Keratinocyte (primary cell): ENCODE results near the gene THOC5. TPM values are rescaled to one million over a fixed set of nuclear protein-coding genes. Genes with fewer than 3 reads are reported as not detected.

ENCODE experiments used
- DNase-seq: peaks from one replicate; pipeline ENCODE4 v3.0.0-alpha.2; 2011; ENCODE audit warnings: low read depth, missing footprints, low spot score
- FAIRE-seq: peaks from 2 replicates; lab custom pipeline; 2011; peaks lifted over from hg19 to GRCh38; lab: Jason Lieb, UNC
- H2AFZ ChIP-seq: 2 replicates; pipeline ENCODE4 v1.6.0; 2012; ENCODE audit warnings: low read length, control low read depth, inconsistent platforms; ENCODE audit not compliant: control insufficient read depth
- H3K27ac ChIP-seq: 2 replicates; pipeline ENCODE4 v1.5.1; 2011; ENCODE audit warnings: low read length; ENCODE audit not compliant: control insufficient read depth, insufficient read depth
- H3K27me3 ChIP-seq: 3 replicates; pipeline ENCODE4 v1.6.0; 2011; ENCODE audit warnings: low read length; ENCODE audit not compliant: control insufficient read depth, insufficient read depth; ENCODE audit errors: extremely low read depth
- H3K36me3 ChIP-seq, 2 experiments: 2 replicates in 1 of 2; 3 replicates in 1 of 2; pipeline ENCODE4 v1.5.1; 2011; ENCODE audit warnings: low read length in 2 of 2, mild to moderate bottlenecking in 1 of 2; ENCODE audit not compliant: control insufficient read depth in 2 of 2, insufficient read depth in 2 of 2; ENCODE audit errors: extremely low read depth in 1 of 2
- H3K4me1 ChIP-seq: 3 replicates; pipeline ENCODE4 v1.5.1; 2011; ENCODE audit warnings: low read length; ENCODE audit not compliant: control insufficient read depth, insufficient read depth; ENCODE audit errors: extremely low read depth
- H3K4me2 ChIP-seq: 3 replicates; pipeline ENCODE4 v1.6.0; 2011; ENCODE audit warnings: low read depth, low read length; ENCODE audit not compliant: control insufficient read depth, insufficient read depth; ENCODE audit errors: extremely low read depth
- H3K4me3 ChIP-seq, 3 experiments: fragments of 200-600 bp in 1 of 3; sonication (generic) in 1 of 3; 2 replicates in 2 of 3; 3 replicates in 1 of 3; pipeline ENCODE4 v1.5.1; 2011 to 2016; ENCODE audit warnings: low read length in 3 of 3, mild to moderate bottlenecking in 3 of 3, control low read depth in 2 of 3, inconsistent platforms in 1 of 3, low read depth in 1 of 3, mixed read lengths in 1 of 3, mixed run types in 1 of 3, moderate library complexity in 1 of 3; ENCODE audit not compliant: control insufficient read depth in 2 of 3, insufficient read depth in 2 of 3; ENCODE audit errors: extremely low read depth in 1 of 3
- H3K79me2 ChIP-seq: 2 replicates; pipeline ENCODE4 v1.6.0; 2012; ENCODE audit warnings: low read length; ENCODE audit not compliant: control insufficient read depth, insufficient read depth
- H3K9ac ChIP-seq: 3 replicates; pipeline ENCODE4 v1.6.0; 2011; ENCODE audit warnings: low read length; ENCODE audit not compliant: control insufficient read depth, insufficient read depth; ENCODE audit errors: extremely low read depth
- H3K9me1 ChIP-seq: 3 replicates; pipeline ENCODE4 v1.6.0; 2011; ENCODE audit warnings: low read length; ENCODE audit not compliant: control insufficient read depth, insufficient read depth; ENCODE audit errors: extremely low read depth
- H3K9me3 ChIP-seq: 2 replicates; pipeline ENCODE4 v1.5.1; 2012; ENCODE audit warnings: low read depth, low read length; ENCODE audit not compliant: control insufficient read depth
- H4K20me1 ChIP-seq: 3 replicates; pipeline ENCODE4 v1.6.0; 2011; ENCODE audit warnings: low read length; ENCODE audit not compliant: control insufficient read depth, insufficient read depth; ENCODE audit errors: extremely low read depth
- EZH2 ChIP-seq: IDR thresholded peaks from one replicate; pipeline ENCODE4 v1.6.1; 2012; ENCODE audit warnings: inconsistent platforms, mild to moderate bottlenecking, low read length, moderate library complexity
- dilution Hi-C: fragments of 300-500 bp; cut with MboI; formaldehyde crosslinking; loops from one replicate; pipeline ENCODE4 v1.7.0; 2020; ENCODE audit warnings: low sequenced_read_pairs; ENCODE audit not compliant: extremely low pct_ligation_motif_present
- polyA plus RNA-seq, 5 experiments: library from polyadenylated mRNA; depleted of rRNA in 3 of 5; stranded (reverse) in 3 of 5; stranded (forward) in 1 of 5; unstranded in 1 of 5; fragments of >200 nt; gene quantifications; 1 replicate in 1 of 5; 2 replicates in 3 of 5; 3 replicates in 1 of 5; pipeline versions ENCODE4 v1.2.1 to v1.2.3, GENCODE V29; 2011 to 2012; ENCODE audit warnings: missing spikeins in 2 of 5, low read depth in 1 of 5, low replicate concordance in 1 of 5
- TF ChIP-seq, protein P1 (sequence below), 3 experiments: IDR thresholded peaks in 1 of 3; conservative IDR thresholded peaks in 1 of 3; optimal IDR thresholded peaks in 1 of 3; 2 replicates in 2 of 3; 3 replicates in 1 of 3; pipeline versions ENCODE3 to v1.5.1; 2011; ENCODE audit warnings: low read length in 3 of 3, mild to moderate bottlenecking in 3 of 3, moderate library complexity in 2 of 3, control low read depth in 1 of 3, inconsistent platforms in 1 of 3; ENCODE audit not compliant: insufficient read depth in 2 of 3; ENCODE audit errors: extremely low read depth in 1 of 3

The THOC5 gene
- polyA plus RNA-seq, 1 donor (not counting 4 experiments of a cell fraction or from before 2014, with no cell fraction given), result 35.4 TPM

DNA sequence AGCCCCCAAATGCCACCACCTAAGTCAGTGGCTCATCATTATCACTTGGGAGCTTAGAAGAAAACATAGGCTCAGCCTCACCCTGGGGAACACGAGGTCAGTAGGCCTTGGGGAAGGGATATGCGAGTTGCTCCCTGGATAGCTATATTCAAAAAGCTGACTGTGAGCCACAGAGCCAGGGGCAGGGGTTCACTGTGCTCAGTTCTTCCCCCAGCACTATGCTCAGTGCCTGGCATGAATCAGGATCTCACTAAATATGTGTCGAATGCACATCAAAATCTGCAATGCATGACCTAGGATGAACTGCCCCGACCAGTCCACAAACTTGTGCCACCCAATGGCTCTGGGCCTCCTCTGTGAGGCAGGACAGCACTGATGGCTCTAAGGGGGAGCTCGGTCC lies 35.1 kb downstream of the THOC5 start:
- no peaks in the 10 kb centered on the region for H3K27me3 ChIP-seq
- no peak for DNase-seq
- no peaks in the 10 kb centered on the region for H3K4me1 ChIP-seq
- dilution Hi-C loops, result no loop called here
- H3K9me3 ChIP-seq, result no peaks in the 10 kb centered on the region
- no peak overlapping the region for H3K4me3 ChIP-seq
- H2AFZ ChIP-seq, result no peak overlapping the region
- H3K27ac ChIP-seq, result no peak overlapping the region
- TF ChIP-seq, protein P1, sequence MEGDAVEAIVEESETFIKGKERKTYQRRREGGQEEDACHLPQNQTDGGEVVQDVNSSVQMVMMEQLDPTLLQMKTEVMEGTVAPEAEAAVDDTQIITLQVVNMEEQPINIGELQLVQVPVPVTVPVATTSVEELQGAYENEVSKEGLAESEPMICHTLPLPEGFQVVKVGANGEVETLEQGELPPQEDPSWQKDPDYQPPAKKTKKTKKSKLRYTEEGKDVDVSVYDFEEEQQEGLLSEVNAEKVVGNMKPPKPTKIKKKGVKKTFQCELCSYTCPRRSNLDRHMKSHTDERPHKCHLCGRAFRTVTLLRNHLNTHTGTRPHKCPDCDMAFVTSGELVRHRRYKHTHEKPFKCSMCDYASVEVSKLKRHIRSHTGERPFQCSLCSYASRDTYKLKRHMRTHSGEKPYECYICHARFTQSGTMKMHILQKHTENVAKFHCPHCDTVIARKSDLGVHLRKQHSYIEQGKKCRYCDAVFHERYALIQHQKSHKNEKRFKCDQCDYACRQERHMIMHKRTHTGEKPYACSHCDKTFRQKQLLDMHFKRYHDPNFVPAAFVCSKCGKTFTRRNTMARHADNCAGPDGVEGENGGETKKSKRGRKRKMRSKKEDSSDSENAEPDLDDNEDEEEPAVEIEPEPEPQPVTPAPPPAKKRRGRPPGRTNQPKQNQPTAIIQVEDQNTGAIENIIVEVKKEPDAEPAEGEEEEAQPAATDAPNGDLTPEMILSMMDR (optimal IDR thresholded peaks at IDR 0.05 in 1 of 3, IDR thresholded peaks at IDR 0.05 in 1 of 3, conservative IDR thresholded peaks at IDR 0.05 in 1 of 3; ENCODE audit: extremely low read depth in 1 of 3, insufficient read depth in 2 of 3, low read length in 3 of 3), result no peak
- TF ChIP-seq EZH2, result no peak
- no peaks in the 10 kb centered on the region for H4K20me1 ChIP-seq
- H3K79me2 ChIP-seq, result no peaks in the 10 kb centered on the region
- FAIRE-seq, result no peak
- no peak overlapping the region for H3K4me2 ChIP-seq
- H3K36me3 ChIP-seq, result peaks cover 30 to 44% of the 10 kb centered on the region in 2 experiments
- H3K9me1 ChIP-seq, result no peaks in the 10 kb centered on the region
- H3K9ac ChIP-seq, result no peak overlapping the region

GRCh38 chr22:29517215-29517908 lies 36.2 kb downstream of the THOC5 start:
- no peak for DNase-seq
- no peak for FAIRE-seq
- Histone ChIP-seq H3K79me2 (no peaks in the 10 kb centered on the region), H3K27ac (no peak overlapping the region), H3K27me3 (no peaks in the 10 kb centered on the region), H4K20me1 (no peaks in the 10 kb centered on the region), H3K4me1 (no peaks in the 10 kb centered on the region), H3K36me3 (peaks cover 30 to 43% of the 10 kb centered on the region in 2 experiments), H3K9ac (no peak overlapping the region), H3K9me3 (no peaks in the 10 kb centered on the region), H3K4me2 (no peak overlapping the region), H2AFZ (no peak overlapping the region), H3K4me3 (no peak overlapping the region), H3K9me1 (no peaks in the 10 kb centered on the region)
- TF ChIP-seq EZH2, result no peak
- TF ChIP-seq, protein P1 (optimal IDR thresholded peaks at IDR 0.05 in 1 of 3, IDR thresholded peaks at IDR 0.05 in 1 of 3, conservative IDR thresholded peaks at IDR 0.05 in 1 of 3; ENCODE audit: extremely low read depth in 1 of 3, insufficient read depth in 2 of 3, low read length in 3 of 3), result no peak
- dilution Hi-C loops, result no loop called here
